HG03460 (cell line): ENCODE data around the gene PSEN1.

ENCODE experiments used
- ATAC-seq: cut with Tn5 transposase; IDR thresholded peaks from one replicate; pipeline ENCODE4 v1.9.1; 2021; ENCODE audit not compliant: unreplicated experiment

PSEN1 gene

GRCh38 chr14:73238941-73239340 is 102.6 kb downstream of the PSEN1 start:
- no peak for ATAC-seq

GRCh38 chr14:73239393-73240241 is 103.3 kb downstream of the PSEN1 start:
- ATAC-seq = no peak

DNA sequence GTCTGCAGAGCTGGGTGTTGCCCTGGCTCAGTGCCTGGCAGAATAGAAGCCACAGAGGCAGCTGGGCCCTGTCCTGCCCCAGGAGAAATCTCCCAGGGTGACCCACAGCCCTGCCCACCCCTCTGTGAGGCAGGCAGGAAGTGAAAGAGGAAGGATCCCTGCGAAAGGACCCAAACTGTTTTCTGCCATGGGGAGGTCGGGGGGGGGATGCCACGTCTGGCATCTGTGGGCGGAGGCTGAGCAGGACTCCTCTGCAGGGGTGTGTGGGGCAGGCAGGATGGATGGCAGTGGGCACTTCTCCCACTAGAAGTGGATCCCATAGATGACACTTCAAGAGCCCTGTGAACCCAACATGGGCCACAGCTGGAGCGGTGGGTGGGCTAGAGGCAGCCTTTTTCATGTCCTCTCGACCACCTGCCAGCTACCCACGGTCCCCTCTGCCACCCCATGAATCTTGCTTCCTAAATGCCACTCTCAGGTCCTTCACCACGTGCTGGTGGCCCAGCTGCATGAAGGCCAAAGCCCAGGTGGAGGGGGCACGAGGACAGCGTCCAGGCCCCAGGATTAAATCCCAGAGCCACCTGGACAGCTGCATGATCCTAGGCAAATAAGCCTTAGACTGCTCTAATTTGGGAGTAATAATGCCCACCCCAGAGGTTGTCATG is 104.6 kb downstream of the PSEN1 start:
- no peak for ATAC-seq

DNA sequence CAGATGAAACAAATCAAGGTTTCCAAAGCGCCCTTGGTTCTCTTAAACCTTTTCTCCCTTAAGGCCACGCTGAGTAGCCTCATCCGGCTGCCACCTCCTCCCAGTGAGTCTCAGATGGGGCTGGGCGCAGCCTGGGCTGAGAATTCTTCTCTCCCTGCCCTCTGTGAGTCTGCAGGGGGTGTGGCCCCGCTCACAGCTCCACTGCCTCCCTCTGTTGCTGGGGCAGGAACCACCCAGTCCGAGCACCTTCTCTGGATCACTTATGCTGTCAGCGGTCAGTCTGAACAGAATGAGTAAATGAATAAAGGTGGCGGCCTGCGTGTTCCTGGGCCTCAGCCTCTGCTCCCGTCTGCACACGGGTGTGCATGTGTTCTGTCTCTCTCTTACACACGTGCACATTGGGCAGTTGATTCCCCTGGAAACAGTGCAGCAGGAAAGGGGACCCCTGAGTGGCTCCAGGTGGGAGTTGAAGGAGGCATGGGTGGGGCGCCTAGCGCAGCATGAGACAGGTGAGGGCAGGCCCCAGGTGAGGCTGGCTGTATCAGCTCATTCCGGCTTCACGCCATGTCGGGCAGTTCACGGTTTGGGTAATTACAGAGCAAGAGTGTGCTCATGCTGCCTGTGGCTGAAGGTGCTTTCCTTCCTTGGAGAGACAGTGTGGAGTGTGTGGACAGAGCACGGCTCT is 105.3 kb downstream of the PSEN1 start:
- no peak for ATAC-seq

DNA sequence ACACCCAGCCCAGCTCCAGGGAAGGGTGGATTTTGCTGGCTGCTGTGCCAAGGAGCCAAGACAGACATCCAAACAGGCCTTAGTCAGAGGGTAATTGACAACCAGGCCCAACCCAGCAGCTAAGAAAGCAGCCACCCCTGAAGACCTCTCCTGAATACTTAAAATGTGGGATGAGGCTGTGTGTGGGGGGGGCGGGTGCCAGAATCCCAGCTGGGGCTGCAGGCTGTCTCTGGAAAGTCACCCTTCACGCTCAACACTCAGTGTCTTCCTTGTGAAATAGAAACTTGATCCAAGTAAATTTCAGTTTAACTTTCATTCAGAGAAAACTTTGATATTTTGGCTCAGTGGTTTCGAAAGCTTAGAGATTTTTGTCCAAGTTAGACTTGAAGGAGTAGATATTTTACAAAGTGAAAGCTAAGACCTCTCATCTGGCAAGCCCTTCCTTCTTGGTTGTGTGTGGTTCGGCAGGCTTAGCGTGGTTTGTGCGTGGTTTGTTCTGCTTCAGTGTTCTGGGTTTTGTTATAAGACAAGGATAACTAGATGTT is 106.1 kb downstream of the PSEN1 start:
- ATAC-seq = no peak

- ATAC-seq = no peak
Observed at GRCh38 chr14:73243341-73243740, 107.0 kb downstream of the PSEN1 start.

DNA sequence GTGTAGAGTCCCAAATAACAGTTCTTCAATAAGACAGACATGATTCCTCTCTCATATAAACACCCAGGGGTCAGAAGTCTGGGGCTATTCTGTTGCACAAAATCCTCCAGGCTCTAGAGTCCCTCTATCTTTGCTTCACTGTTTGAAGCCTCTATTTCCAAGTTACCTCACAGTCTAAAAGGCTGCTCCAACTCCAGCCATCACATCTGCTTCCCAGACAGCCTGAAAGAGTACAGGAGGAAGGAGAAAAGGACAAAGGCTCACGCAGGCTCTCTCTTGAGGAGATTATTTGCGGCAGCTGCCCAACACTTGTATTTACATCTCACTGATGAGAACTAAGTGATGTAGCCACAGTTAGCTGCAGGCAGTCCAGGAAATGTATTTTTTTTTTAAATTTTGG is 107.4 kb downstream of the PSEN1 start:
- ATAC-seq = no peak

DNA sequence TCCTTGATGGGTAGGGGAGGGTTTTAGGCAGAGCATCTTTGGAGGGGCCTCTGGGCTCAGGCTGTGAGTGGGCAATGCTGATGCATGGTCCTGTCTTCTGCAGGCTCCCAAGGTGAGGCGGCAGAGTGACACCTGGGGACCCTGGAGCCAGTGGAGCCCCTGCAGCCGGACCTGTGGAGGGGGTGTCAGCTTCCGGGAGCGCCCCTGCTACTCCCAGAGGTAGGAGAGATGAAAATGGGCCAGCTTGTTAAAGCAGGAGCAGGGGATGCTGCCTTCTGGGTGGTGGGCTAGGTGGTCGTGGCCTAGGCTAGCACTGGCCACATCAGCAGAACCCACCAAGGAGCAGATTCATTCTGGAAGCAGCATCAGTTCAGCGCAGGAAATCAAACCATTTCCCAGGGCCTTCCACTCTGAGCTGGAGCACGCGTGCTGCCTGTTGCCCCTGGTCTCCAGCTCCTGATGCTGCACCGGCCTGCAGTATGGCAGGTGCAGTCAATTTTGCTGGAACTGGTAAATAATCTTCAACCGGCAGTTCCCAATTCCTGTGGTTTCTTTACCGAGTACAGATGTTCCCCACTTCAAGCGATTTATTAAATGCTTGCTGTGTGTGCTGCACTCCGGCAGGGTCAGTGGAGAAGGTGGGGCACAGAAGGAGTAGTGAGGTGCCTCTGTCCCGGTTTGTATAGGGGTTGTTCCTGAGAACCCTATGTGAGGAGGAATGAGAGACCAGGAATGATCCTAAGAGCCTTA is 108.4 kb downstream of the PSEN1 start:
- ATAC-seq = no peak

DNA sequence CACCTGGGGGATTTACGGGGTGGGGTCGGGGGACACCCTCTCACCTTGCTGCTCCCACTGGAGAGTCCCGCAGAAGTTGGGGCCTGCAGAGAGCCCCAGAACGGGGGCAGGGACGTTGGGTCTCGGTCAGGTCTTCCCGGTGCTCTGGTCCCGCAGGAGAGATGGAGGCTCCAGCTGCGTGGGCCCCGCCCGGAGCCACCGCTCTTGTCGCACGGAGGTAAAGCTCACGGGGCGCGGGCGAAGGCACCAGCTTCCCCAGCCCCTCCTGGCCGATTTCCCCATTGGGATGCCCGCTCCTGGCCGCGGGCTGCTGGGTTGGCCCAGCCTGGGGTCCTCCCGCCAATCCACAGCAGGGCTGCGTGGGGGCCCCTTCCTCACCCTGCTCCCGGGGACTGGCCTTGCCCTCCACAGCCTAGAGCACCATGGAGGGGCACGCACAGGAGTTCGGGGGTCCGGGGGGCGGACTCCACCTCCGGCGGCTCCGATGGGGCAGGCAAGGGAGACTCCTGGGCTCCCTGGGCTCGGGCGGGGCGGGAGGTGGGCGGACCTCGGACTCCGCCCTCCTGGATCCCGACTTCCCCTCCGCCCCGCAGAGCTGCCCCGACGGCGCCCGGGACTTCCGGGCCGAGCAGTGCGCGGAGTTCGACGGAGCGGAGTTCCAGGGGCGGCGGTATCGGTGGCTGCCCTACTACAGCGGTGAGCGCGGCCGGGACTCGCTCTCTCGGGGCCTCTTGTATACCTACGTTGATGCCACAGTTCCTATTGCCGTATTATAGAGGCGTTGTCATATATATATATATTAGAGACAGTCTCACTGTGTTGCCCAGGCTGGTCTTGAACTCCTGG is 109.4 kb downstream of the PSEN1 start:
- no peak for ATAC-seq

DNA sequence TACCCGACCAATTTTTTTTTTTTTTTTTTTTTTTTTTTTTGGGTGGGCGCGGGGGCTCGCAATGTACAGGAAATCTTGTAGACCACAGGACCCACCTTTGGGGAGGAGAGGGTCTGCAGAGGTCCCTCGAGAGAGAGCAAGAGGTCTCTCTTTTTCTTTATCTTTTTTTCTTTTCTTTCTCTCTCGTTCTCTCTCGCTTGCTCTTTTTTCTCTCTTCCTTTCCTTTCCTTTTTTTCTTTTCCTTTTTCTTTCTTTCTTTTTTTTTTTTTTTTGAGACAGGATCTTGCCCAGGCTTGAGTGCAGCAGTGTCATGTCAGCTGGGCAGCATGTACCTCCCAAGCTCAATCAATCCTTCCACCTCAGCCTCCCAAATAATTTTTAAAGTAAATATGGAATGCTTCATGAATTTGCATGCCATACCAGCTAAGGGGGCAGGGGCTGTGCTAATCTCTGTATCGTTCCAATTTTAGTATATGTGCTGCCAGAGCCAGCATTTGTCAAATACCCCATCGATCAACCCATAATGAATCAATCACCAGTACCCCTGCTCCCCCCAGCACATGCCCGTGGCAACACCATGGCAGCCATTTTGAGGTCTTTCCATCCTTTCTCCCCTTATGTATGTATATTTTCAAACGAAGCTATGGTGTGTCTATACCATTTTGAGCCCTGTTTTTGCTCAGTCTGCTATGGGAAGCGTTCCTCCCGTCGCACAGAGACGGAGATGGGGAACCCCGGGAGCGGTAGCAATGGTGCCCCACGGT is 110.3 kb downstream of the PSEN1 start:
- ATAC-seq = no peak

GRCh38 chr14:73248108-73248868 is 112.0 kb downstream of the PSEN1 start:
- ATAC-seq = peak; percentile 37

- ATAC-seq = no peak
Observed at GRCh38 chr14:73249108-73249507, 112.8 kb downstream of the PSEN1 start.

- ATAC-seq = no peak
Observed at GRCh38 chr14:73249564-73250316, 113.4 kb downstream of the PSEN1 start.

GRCh38 chr14:73250317-73250713 is 114.0 kb downstream of the PSEN1 start:
- no peak for ATAC-seq

- no peak for ATAC-seq
Observed at GRCh38 chr14:73250781-73251500, 114.6 kb downstream of the PSEN1 start.

DNA sequence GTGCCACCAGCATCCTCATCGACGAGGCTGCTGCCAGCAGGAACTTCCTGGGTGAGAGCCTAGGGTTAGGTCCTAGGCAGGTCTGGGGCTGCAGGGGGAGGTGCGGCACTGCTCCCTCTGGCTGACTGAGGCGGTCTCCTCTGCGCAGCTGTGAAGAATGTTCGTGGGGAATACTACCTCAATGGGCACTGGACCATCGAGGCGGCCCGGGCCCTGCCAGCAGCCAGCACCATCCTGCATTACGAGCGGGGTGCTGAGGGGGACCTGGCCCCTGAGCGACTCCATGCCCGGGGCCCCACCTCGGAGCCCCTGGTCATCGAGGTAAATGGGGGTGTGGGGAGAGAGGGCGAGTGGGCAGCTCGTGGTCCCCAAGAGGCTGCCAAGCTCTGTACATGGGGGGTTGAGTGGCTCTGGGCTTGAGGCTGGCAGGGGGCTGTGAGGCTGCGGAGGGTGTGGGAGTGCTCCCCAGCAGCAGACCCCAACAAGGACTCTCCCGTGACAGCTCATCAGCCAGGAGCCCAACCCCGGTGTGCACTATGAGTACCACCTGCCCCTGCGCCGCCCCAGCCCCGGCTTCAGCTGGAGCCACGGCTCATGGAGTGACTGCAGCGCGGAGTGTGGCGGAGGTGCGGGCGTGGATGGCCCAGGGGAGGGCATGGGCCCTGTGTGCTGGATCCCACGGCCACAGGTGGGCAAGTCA is 115.4 kb downstream of the PSEN1 start:
- ATAC-seq = no peak
